ENCODE results near the gene SUPV3L1.

Gene SUPV3L1

DNA sequence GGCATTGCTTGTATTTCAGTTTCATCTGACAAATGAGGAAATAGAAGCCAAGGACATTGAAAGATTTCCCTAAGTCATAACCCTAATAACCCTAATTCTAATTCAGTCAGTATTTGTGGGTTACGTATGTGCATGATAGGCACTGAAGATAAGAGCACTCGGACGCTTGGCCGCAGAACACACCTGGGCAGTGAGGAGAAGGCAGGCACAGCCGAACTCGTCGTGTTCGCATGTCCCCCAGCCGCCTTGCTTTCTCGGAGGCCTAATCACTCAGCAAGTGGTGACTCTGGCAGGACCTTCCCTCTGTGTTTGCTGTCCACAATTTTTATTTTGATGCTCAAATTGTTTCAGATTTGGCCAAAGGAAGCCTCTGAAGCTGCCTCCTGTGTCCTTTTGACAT lies 63.8 kb downstream of the SUPV3L1 start:
- H3K4me3 ChIP-seq (ENCODE audit: low read depth, low read length, poor library complexity, severe bottlenecking) = no peak overlapping the region
- H3K27me3 ChIP-seq (ENCODE audit: insufficient read depth, low read length) = no peaks in the 10 kb centered on the region
- H3K9ac ChIP-seq (ENCODE audit: low read length) = no peak overlapping the region
- H3K9me2 ChIP-seq (ENCODE audit: low read depth, low read length) = no peaks in the 10 kb centered on the region
- H4K20me1 ChIP-seq (ENCODE audit: insufficient read depth, low read length) = no peaks in the 10 kb centered on the region
- H3K27ac ChIP-seq (ENCODE audit: low read depth, low read length, poor library complexity, severe bottlenecking) = no peak overlapping the region
- no peaks in the 10 kb centered on the region for H3K9me3 ChIP-seq (ENCODE audit: low read length)
- no peaks in the 10 kb centered on the region for H3F3A ChIP-seq (ENCODE audit: insufficient read depth, low read length)
- H3K36me3 ChIP-seq (ENCODE audit: insufficient read depth, low read length) = no peaks in the 10 kb centered on the region
- no peaks in the 10 kb centered on the region for H3K4me1 ChIP-seq (ENCODE audit: insufficient read depth, low read length, severe bottlenecking)
- no peak overlapping the region for H3K4me2 ChIP-seq (ENCODE audit: low read length)
- TF ChIP-seq, protein P1, sequence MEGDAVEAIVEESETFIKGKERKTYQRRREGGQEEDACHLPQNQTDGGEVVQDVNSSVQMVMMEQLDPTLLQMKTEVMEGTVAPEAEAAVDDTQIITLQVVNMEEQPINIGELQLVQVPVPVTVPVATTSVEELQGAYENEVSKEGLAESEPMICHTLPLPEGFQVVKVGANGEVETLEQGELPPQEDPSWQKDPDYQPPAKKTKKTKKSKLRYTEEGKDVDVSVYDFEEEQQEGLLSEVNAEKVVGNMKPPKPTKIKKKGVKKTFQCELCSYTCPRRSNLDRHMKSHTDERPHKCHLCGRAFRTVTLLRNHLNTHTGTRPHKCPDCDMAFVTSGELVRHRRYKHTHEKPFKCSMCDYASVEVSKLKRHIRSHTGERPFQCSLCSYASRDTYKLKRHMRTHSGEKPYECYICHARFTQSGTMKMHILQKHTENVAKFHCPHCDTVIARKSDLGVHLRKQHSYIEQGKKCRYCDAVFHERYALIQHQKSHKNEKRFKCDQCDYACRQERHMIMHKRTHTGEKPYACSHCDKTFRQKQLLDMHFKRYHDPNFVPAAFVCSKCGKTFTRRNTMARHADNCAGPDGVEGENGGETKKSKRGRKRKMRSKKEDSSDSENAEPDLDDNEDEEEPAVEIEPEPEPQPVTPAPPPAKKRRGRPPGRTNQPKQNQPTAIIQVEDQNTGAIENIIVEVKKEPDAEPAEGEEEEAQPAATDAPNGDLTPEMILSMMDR (IDR thresholded peaks at IDR 0.05; ENCODE audit: low read length) = no peak
- no peak for TF ChIP-seq EZH2 (IDR thresholded peaks at IDR 0.05; ENCODE audit: borderline replicate concordance, low read length)
- H3K79me2 ChIP-seq (ENCODE audit: insufficient read depth, low read length) = no peaks in the 10 kb centered on the region
- no peak overlapping the region for H2AFZ ChIP-seq (ENCODE audit: low read length)

DNA sequence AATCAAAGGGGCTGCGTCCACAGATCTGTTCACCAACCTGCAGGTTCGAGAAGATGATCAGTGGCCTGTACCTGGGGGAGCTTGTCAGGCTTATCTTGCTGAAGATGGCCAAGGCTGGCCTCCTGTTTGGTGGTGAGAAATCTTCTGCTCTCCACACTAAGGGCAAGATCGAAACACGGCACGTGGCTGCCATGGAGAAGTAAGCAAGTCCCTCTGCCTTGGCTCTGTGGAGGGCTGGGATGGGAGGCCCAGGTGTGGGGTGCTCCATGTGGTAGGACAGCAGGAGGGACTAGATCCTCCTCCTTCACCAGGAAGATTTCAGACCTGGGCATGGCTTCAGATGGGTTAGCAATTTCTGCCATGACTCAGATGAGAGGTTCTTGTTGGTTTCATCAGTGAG lies 66.0 kb downstream of the SUPV3L1 start:
- no peaks in the 10 kb centered on the region for H3K36me3 ChIP-seq (ENCODE audit: insufficient read depth, low read length)
- no peaks in the 10 kb centered on the region for H3K27me3 ChIP-seq (ENCODE audit: insufficient read depth, low read length)
- TF ChIP-seq EZH2 (IDR thresholded peaks at IDR 0.05; ENCODE audit: borderline replicate concordance, low read length) = no peak
- TF ChIP-seq, protein P1 (IDR thresholded peaks at IDR 0.05; ENCODE audit: low read length) = no peak
- H3K4me3 ChIP-seq (ENCODE audit: low read depth, low read length, poor library complexity, severe bottlenecking) = no peak overlapping the region
- H2AFZ ChIP-seq (ENCODE audit: low read length) = no peak overlapping the region
- H3K4me2 ChIP-seq (ENCODE audit: low read length) = no peak overlapping the region
- H4K20me1 ChIP-seq (ENCODE audit: insufficient read depth, low read length) = no peaks in the 10 kb centered on the region
- H3F3A ChIP-seq (ENCODE audit: insufficient read depth, low read length) = no peaks in the 10 kb centered on the region
- no peaks in the 10 kb centered on the region for H3K9me2 ChIP-seq (ENCODE audit: low read depth, low read length)
- H3K27ac ChIP-seq (ENCODE audit: low read depth, low read length, poor library complexity, severe bottlenecking) = no peak overlapping the region
- H3K9ac ChIP-seq (ENCODE audit: low read length) = no peak overlapping the region
- no peaks in the 10 kb centered on the region for H3K9me3 ChIP-seq (ENCODE audit: low read length)
- H3K79me2 ChIP-seq (ENCODE audit: insufficient read depth, low read length) = no peaks in the 10 kb centered on the region
- H3K4me1 ChIP-seq (ENCODE audit: insufficient read depth, low read length, severe bottlenecking) = no peaks in the 10 kb centered on the region

DNA sequence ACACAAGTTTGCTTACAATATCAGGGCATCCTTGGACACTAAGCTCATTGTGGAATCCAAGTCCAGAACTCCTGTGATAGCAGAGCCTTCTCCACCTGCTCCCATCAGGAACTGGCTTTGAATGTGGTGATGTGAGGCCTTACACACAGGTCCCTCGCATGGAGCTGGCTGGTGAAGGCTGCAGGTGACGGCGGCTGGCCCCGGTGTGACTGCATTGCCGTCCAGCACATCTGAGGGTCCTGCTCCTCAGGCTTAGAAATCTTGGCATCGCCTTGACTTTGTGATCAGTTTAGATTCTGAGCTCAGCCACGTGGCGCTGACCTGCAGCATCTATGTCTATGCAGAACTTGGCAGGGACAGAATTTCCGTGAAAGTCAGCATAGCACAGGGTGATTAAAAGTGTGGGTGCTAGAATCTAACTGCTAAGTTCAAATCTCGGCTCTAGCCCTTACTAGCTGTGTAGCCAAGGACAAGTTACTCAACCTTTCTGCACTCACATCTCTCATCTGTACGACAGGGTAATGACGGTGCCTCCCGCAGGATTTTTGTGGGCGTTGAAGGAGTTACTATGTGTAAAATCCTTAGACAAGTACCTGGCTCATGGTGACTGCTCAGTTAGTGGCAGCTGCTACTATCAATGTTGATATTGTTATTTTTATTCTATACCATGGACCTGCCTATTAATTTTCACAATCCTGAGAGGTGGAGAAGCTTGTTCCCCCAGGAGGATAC lies 66.7 kb downstream of the SUPV3L1 start:
- Histone ChIP-seq H3K4me2 (ENCODE audit: low read length) (no peak overlapping the region), H3K4me3 (ENCODE audit: low read depth, low read length, poor library complexity, severe bottlenecking) (no peak overlapping the region), H3K79me2 (ENCODE audit: insufficient read depth, low read length) (no peaks in the 10 kb centered on the region), H3K9ac (ENCODE audit: low read length) (no peak overlapping the region), H3F3A (ENCODE audit: insufficient read depth, low read length) (no peaks in the 10 kb centered on the region), H4K20me1 (ENCODE audit: insufficient read depth, low read length) (no peaks in the 10 kb centered on the region), H3K9me3 (ENCODE audit: low read length) (no peaks in the 10 kb centered on the region), H3K4me1 (ENCODE audit: insufficient read depth, low read length, severe bottlenecking) (no peaks in the 10 kb centered on the region), H3K36me3 (ENCODE audit: insufficient read depth, low read length) (no peaks in the 10 kb centered on the region; the same call in 1 of the 2 replicates), H2AFZ (ENCODE audit: low read length) (no peak overlapping the region), H3K27ac (ENCODE audit: low read depth, low read length, poor library complexity, severe bottlenecking) (no peak overlapping the region), H3K27me3 (ENCODE audit: insufficient read depth, low read length) (no peaks in the 10 kb centered on the region), H3K9me2 (ENCODE audit: low read depth, low read length) (no peaks in the 10 kb centered on the region)
- no peak for TF ChIP-seq EZH2 (IDR thresholded peaks at IDR 0.05; ENCODE audit: borderline replicate concordance, low read length)
- TF ChIP-seq, protein P1 (IDR thresholded peaks at IDR 0.05; ENCODE audit: low read length) = no peak
